Motor neuron (in vitro differentiated cells): Measurements from ENCODE around the gene AFF3. TPM values are rescaled to one million over a fixed set of nuclear protein-coding genes. Genes with fewer than 3 reads are reported as not detected.
"Not testable (repeated sequence)": the region's sequence is repeated elsewhere in the genome, so short reads cannot be mapped to it uniquely, and the experiment has no call there.

ENCODE experiments used
- ATAC-seq, 8 experiments: fragments of 200-7000 bp; cut with Tn5 transposase; replicated peaks in 6 of 8; 2 replicates each; pipeline ENCODE4 v1.8.0; 2021; ENCODE audit warnings: mild to moderate bottlenecking in 8 of 8, moderate library complexity in 8 of 8
- H3K27ac ChIP-seq, 2 donors: fragments of 250-450 bp; sonication (Bioruptor Pico); 2 replicates each; pipeline ENCODE4 v1.9.0; 2021; ENCODE audit warnings: antibody characterized with exemption in 2 of 2, mild to moderate bottlenecking in 2 of 2, moderate library complexity in 1 of 2
- H3K4me1 ChIP-seq, 2 donors: fragments of 250-450 bp; sonication (Bioruptor Pico); replicated peaks in 1 of 2; 2 replicates each; pipeline ENCODE4 v1.6.1; 2021; ENCODE audit warnings: antibody characterized with exemption in 2 of 2, mild to moderate bottlenecking in 2 of 2, moderate library complexity in 1 of 2
- H3K4me3 ChIP-seq, 5 donors: fragments of 250-450 bp; sonication (Bioruptor Pico); 2 replicates each; pipeline ENCODE4 v1.9.0; 2021; ENCODE audit warnings: antibody characterized with exemption in 5 of 5, mild to moderate bottlenecking in 5 of 5, moderate library complexity in 4 of 5
- WGBS, 10 experiments: fragments of 450-650 bp; shearing (Covaris generic); methylation state at CpG; one replicate each; pipeline ENCODE4 v1.0.0; 2022; 5-methylcytosine and 5-hydroxymethylcytosine counted together
- in situ Hi-C, 9 experiments: fragments of 400-800 bp; cut with MboI; loops; one replicate each; pipeline ENCODE4 v1.15.0; 2021; ENCODE audit warnings: low sequenced_read_pairs in 9 of 9, low pct_unique_long_range_greater_than_20kb in 2 of 9; ENCODE audit not compliant: unreplicated experiment in 9 of 9
- total RNA-seq, 8 experiments: library from RNA; unstranded; fragments of 300-600 nt; gene quantifications; 2 replicates each; pipeline versions ENCODE4 v1.2.3 to v1.2.4, GENCODE V29; 2022

The AFF3 gene
- total RNA-seq, 8 experiments from 2014 or later: 0.99 to 33.6 (median 16.7) TPM

- H3K27ac ChIP-seq: no peak overlapping the region
- H3K4me1 ChIP-seq: peaks cover 0 to 7% of the 10 kb centered on the region in 2 donors
- ATAC-seq: no peak
- in situ Hi-C loops: no loop called here
- 60 to 100% (median 86%) methylated on average over 1 to 3 of the region's 4 CpGs; no CpG with 5 or more reads in 3 of the 10 experiments for WGBS, 10 experiments
- H3K4me3 ChIP-seq: no peak overlapping the region
These were observed 376.6 kb downstream of the AFF3 start for GRCh38 chr2:99765731-99766318.

GRCh38 chr2:99763764-99764163, 378.6 kb downstream of the AFF3 start:
- H3K4me3 ChIP-seq: no peak overlapping the region
- in situ Hi-C loops: no loop called here
- no peak for ATAC-seq
- no peak overlapping the region for H3K27ac ChIP-seq
- peaks cover 0 to 7% of the 10 kb centered on the region in 2 donors for H3K4me1 ChIP-seq
- 13 to 90% (median 65%) methylated on average over 1 to 6 of the region's 6 CpGs; no CpG with 5 or more reads in 2 of the 10 experiments for WGBS, 10 experiments

- H3K4me1 ChIP-seq: peaks cover 0 to 7% of the 10 kb centered on the region in 2 donors
- ATAC-seq: no peak
- in situ Hi-C loops: no loop called here
- no peak overlapping the region for H3K27ac ChIP-seq
- no peak overlapping the region for H3K4me3 ChIP-seq
- WGBS, 10 experiments: 43 to 96% (median 87%) methylated on average over 2 to 7 of the region's 7 CpGs; no CpG with 5 or more reads in 2 of the 10 experiments
These were observed 379.7 kb downstream of the AFF3 start for GRCh38 chr2:99762714-99763113.

GRCh38 chr2:99757611-99758114, 384.7 kb downstream of the AFF3 start:
- ATAC-seq: no peak
- 57 to 100% (median 86%) methylated on average over 1 to 3 of the region's 3 CpGs; no CpG with 5 or more reads in 1 of the 10 experiments for WGBS, 10 experiments
- Histone ChIP-seq H3K27ac (no peak overlapping the region), H3K4me3 (no peak overlapping the region), H3K4me1 (peaks cover 0 to 5% of the 10 kb centered on the region in 2 donors)
- in situ Hi-C loops: no loop called here

GRCh38 chr2:99756059-99756458, 386.3 kb downstream of the AFF3 start:
- 38 to 100% (median 88%) methylated on average over 1 of the region's 1 CpG; no CpG with 5 or more reads in 3 of the 10 experiments for WGBS, 10 experiments
- no peak for ATAC-seq
- in situ Hi-C loops: no loop called here
- peaks cover 0 to 5% of the 10 kb centered on the region in 2 donors for H3K4me1 ChIP-seq
- no peak overlapping the region for H3K4me3 ChIP-seq
- no peak overlapping the region for H3K27ac ChIP-seq

GRCh38 chr2:99754210-99754609, 388.2 kb downstream of the AFF3 start:
- H3K4me1 ChIP-seq: peaks cover 0 to 5% of the 10 kb centered on the region in 2 donors
- in situ Hi-C loops: no loop called here
- H3K27ac ChIP-seq: no peak overlapping the region
- peak in 2 of 8 experiments; percentile 40 to 49 for ATAC-seq
- no peak overlapping the region for H3K4me3 ChIP-seq
- 0 to 95% (median 77%) methylated on average over 1 to 4 of the region's 4 CpGs for WGBS, 10 experiments

GRCh38 chr2:99753505-99753904, 388.9 kb downstream of the AFF3 start:
- WGBS, 10 experiments: 73 to 100% (median 91%) methylated on average over 3 to 8 of the region's 8 CpGs; no CpG with 5 or more reads in 5 of the 10 experiments
- in situ Hi-C loops: no loop called here
- no peak for ATAC-seq
- H3K4me1 ChIP-seq: peaks cover 0 to 5% of the 10 kb centered on the region in 2 donors
- H3K27ac ChIP-seq: no peak overlapping the region
- no peak overlapping the region for H3K4me3 ChIP-seq

- Histone ChIP-seq H3K27ac (no peak overlapping the region), H3K4me3 (no peak overlapping the region), H3K4me1 (peaks cover 0 to 2% of the 10 kb centered on the region in 2 donors)
- peak in 2 of 8 experiments; percentile 16 to 19 for ATAC-seq
- WGBS, 10 experiments: 0 to 100% (median 67%) methylated on average over 1 to 2 of the region's 2 CpGs; no CpG with 5 or more reads in 1 of the 10 experiments
- in situ Hi-C loops: no loop called here
These were observed 394.0 kb downstream of the AFF3 start for GRCh38 chr2:99748344-99748743.

- 34 to 100% (median 86%) methylated on average over 1 to 3 of the region's 3 CpGs; no CpG with 5 or more reads in 3 of the 10 experiments for WGBS, 10 experiments
- no peak for ATAC-seq
- in situ Hi-C loops: no loop called here
- no peak overlapping the region for H3K27ac ChIP-seq
- H3K4me1 ChIP-seq: peaks cover 0 to 2% of the 10 kb centered on the region in 2 donors
- no peak overlapping the region for H3K4me3 ChIP-seq
These were observed 394.5 kb downstream of the AFF3 start for GRCh38 chr2:99747842-99748241.

GRCh38 chr2:99743146-99743545, 399.2 kb downstream of the AFF3 start:
- WGBS, 10 experiments: 11 to 100% (median 82%) methylated on average over 1 to 5 of the region's 7 CpGs; no CpG with 5 or more reads in 1 of the 10 experiments
- no peak for ATAC-seq
- in situ Hi-C loops: no loop called here

GRCh38 chr2:99737537-99737936, 404.9 kb downstream of the AFF3 start:
- no peaks in the 10 kb centered on the region for H3K4me1 ChIP-seq
- no peak for ATAC-seq
- 80 to 100% (median 86%) methylated on average over 1 of the region's 1 CpG; no CpG with 5 or more reads in 1 of the 10 experiments for WGBS, 10 experiments
- H3K4me3 ChIP-seq: no peak overlapping the region
- in situ Hi-C loops: no loop called here
- no peak overlapping the region for H3K27ac ChIP-seq

More at GRCh38 chr2:99743146-99743545, 399.2 kb downstream of the AFF3 start:
- Histone ChIP-seq H3K27ac (no peak overlapping the region), H3K4me3 (no peak overlapping the region), H3K4me1 (peaks cover 0 to 2% of the 10 kb centered on the region in 2 donors)

GRCh38 chr2:99735753-99736152, 406.6 kb downstream of the AFF3 start:
- no peak overlapping the region for H3K27ac ChIP-seq
- no peaks in the 10 kb centered on the region for H3K4me1 ChIP-seq
- in situ Hi-C loops: no loop called here
- H3K4me3 ChIP-seq: no peak overlapping the region
- 80 to 100% (median 94%) methylated on average over 1 of the region's 1 CpG; no CpG with 5 or more reads in 4 of the 10 experiments for WGBS, 10 experiments
- ATAC-seq: no peak

GRCh38 chr2:99735314-99735713, 407.1 kb downstream of the AFF3 start:
- H3K4me3 ChIP-seq, H3K4me1 ChIP-seq, H3K27ac ChIP-seq, in situ Hi-C loops, ATAC-seq: not testable (repeated sequence)
- WGBS, 10 experiments: 26 to 88% (median 80%) methylated on average over 3 to 8 of the region's 8 CpGs; no CpG with 5 or more reads in 1 of the 10 experiments
